RWPE2 (cell line): Measurements from ENCODE around the gene ANK2.
A peak's percentile ranks its signal among the peaks of the same experiment; 100 is the strongest.

Source experiments
- ATAC-seq: fragments of 200-7000 bp; cut with Tn5 transposase; 3 replicates; pipeline ENCODE4 v1.9.1; 2021; ENCODE audit warnings: low read depth
- DNase-seq: peaks from one replicate; pipeline ENCODE4 v3.0.0-alpha.2; 2020; ENCODE audit warnings: low spot score
- H3K27ac ChIP-seq: fragments of 450-650 bp; 2 replicates; pipeline ENCODE4 v1.5.1; 2017; ENCODE audit warnings: mild to moderate bottlenecking; ENCODE audit not compliant: poor library complexity, severe bottlenecking
- H3K27me3 ChIP-seq: fragments of 250-450 bp; sonication (Bioruptor Pico); 2 replicates; pipeline ENCODE4 v1.5.1; 2021; ENCODE audit warnings: mild to moderate bottlenecking, moderate library complexity; ENCODE audit not compliant: insufficient read depth, poor library complexity, severe bottlenecking
- H3K36me3 ChIP-seq: fragments of 250-450 bp; sonication (Bioruptor Pico); 2 replicates; pipeline ENCODE4 v1.5.1; 2020; ENCODE audit warnings: low read depth, mild to moderate bottlenecking, moderate library complexity
- H3K4me1 ChIP-seq: fragments of 250-450 bp; sonication (Bioruptor Pico); 2 replicates; pipeline ENCODE4 v1.5.1; 2021; ENCODE audit warnings: mild to moderate bottlenecking, moderate library complexity; ENCODE audit not compliant: insufficient read depth, poor library complexity, severe bottlenecking
- H3K4me3 ChIP-seq: fragments of 250-450 bp; sonication (Bioruptor Pico); 2 replicates; pipeline ENCODE4 v1.5.1; 2021; ENCODE audit warnings: mild to moderate bottlenecking, moderate library complexity; ENCODE audit not compliant: severe bottlenecking
- H3K9me3 ChIP-seq: fragments of 250-450 bp; sonication (Bioruptor Pico); 2 replicates; pipeline ENCODE4 v1.5.1; 2021; ENCODE audit warnings: mild to moderate bottlenecking, moderate library complexity; ENCODE audit not compliant: severe bottlenecking
- CTCF ChIP-seq: fragments of 450-650 bp; IDR thresholded peaks from one replicate; pipeline ENCODE4 v1.5.1; 2017; ENCODE audit warnings: mild to moderate bottlenecking, moderate library complexity; ENCODE audit not compliant: poor library complexity, severe bottlenecking

The ANK2 gene

GRCh38 chr4:113090954-113091353 is 41.5 kb downstream of the ANK2 start:
- H3K27ac ChIP-seq = no peak overlapping the region

GRCh38 chr4:113094331-113094730 is 44.9 kb downstream of the ANK2 start:
- DNase-seq (no peak), ATAC-seq (no peak)
- H3K27ac ChIP-seq = no peak overlapping the region
- H3K36me3 ChIP-seq = no peaks in the 10 kb centered on the region
- H3K9me3 ChIP-seq = no peaks in the 10 kb centered on the region
- no peak for TF ChIP-seq CTCF
- no peak overlapping the region for H3K4me3 ChIP-seq
- H3K4me1 ChIP-seq = no peaks in the 10 kb centered on the region
- H3K27me3 ChIP-seq = no peaks in the 10 kb centered on the region

More at GRCh38 chr4:113090954-113091353, 41.5 kb downstream of the ANK2 start:
- Histone ChIP-seq H3K4me3 (no peak overlapping the region), H3K36me3 (no peaks in the 10 kb centered on the region), H3K9me3 (no peaks in the 10 kb centered on the region), H3K4me1 (no peaks in the 10 kb centered on the region), H3K27me3 (no peaks in the 10 kb centered on the region)
- DNase-seq (no peak), ATAC-seq (no peak)
- TF ChIP-seq CTCF = no peak

GRCh38 chr4:113094802-113095201 is 45.3 kb downstream of the ANK2 start:
- peak; percentile 77 for TF ChIP-seq CTCF
- H3K4me1 ChIP-seq = no peaks in the 10 kb centered on the region
- DNase-seq (no peak), ATAC-seq (no peak)
- H3K9me3 ChIP-seq = no peaks in the 10 kb centered on the region
- H3K27me3 ChIP-seq = peaks cover 4% of the 10 kb centered on the region
- no peak overlapping the region for H3K4me3 ChIP-seq
- H3K27ac ChIP-seq = no peak overlapping the region
- H3K36me3 ChIP-seq = no peaks in the 10 kb centered on the region

- H3K4me3 ChIP-seq = no peak overlapping the region
- no peaks in the 10 kb centered on the region for H3K36me3 ChIP-seq
- peak; percentile 41; the same call in 1 of the 3 replicates for ATAC-seq
- peaks cover 4% of the 10 kb centered on the region for H3K27me3 ChIP-seq
- H3K9me3 ChIP-seq = no peaks in the 10 kb centered on the region
- no peaks in the 10 kb centered on the region for H3K4me1 ChIP-seq
- no peak for TF ChIP-seq CTCF
- H3K27ac ChIP-seq = no peak overlapping the region
- no peak for DNase-seq
Measured at GRCh38 chr4:113101669-113102068, 52.2 kb downstream of the ANK2 start.

- TF ChIP-seq CTCF = no peak
- no peaks in the 10 kb centered on the region for H3K9me3 ChIP-seq
- no peak overlapping the region for H3K27ac ChIP-seq
- no peaks in the 10 kb centered on the region for H3K36me3 ChIP-seq
- ATAC-seq = no peak
- H3K27me3 ChIP-seq = peaks cover 4% of the 10 kb centered on the region
- no peak overlapping the region for H3K4me3 ChIP-seq
- DNase-seq = no peak
- no peaks in the 10 kb centered on the region for H3K4me1 ChIP-seq
Measured at GRCh38 chr4:113103556-113103955, 54.1 kb downstream of the ANK2 start.
